Inflammatory macrophage treated with lipopolysaccharide for 4 hours (primary cell): ENCODE results near the gene ZFP36L1.

Source experiments
- DNase-seq: peaks from one replicate; pipeline ENCODE4 v3.0.0-alpha.2; 2020

ZFP36L1 gene

GRCh38 chr14:68792979-68793733 lies at the start of gene ZFP36L1:
Gene ZFP36L1 (minus strand): TSS chr14:68793067. CDS start chr14:68792938, 129 bp downstream.
- peak; percentile 94 for DNase-seq

GRCh38 chr14:68842298-68842697 lies 49.4 kb upstream of the ZFP36L1 start:
- no peak for DNase-seq

- no peak for DNase-seq
Observed at GRCh38 chr14:68841016-68841809, 48.3 kb upstream of the ZFP36L1 start.

DNA sequence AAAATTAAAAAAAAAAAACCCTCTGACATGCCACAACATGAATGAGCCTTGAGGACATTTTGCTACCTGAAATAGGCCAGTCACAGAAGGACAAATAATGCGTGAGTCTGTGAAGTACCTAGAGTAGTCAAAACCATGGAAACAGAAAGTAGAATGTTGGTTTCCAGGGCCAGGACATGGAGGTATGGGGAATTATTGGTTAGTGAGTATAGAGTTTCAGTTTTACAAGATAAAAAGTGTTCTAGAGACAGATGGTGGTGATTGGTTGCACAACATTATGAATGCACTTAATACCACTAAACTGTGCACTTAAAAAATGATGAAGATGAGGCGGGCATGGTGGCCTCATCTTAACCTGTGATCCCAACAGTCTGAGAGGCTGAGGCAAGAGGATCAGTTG lies 47.6 kb upstream of the ZFP36L1 start:
- DNase-seq = no peak

- DNase-seq = no peak
Observed at GRCh38 chr14:68836082-68836481, 43.2 kb upstream of the ZFP36L1 start.

GRCh38 chr14:68834816-68835215 lies 41.9 kb upstream of the ZFP36L1 start:
- peak; percentile 8 for DNase-seq

- DNase-seq = peak; percentile 27
Observed at GRCh38 chr14:68828698-68829097, 35.8 kb upstream of the ZFP36L1 start.

DNA sequence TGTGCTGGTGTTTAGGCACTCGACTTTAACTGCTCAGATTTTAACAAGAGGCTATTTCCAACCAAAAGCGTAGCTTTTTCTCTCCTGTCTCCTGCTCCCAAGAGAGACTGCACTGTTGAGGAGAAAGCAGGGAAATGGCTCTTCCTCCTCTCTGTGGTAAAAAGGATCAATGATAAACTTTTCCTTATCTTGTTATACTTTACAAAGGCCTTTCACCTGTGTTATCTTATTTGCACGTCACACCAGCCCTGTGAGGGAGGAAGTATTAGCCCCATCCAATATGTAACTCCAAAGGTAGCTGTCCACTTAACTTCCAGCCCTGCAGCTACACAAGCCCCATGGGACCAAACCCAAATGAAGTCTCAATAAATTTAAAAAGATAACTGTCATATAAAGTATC lies 32.9 kb upstream of the ZFP36L1 start:
- DNase-seq = no peak

GRCh38 chr14:68824517-68825347 lies 31.9 kb upstream of the ZFP36L1 start:
- peak; percentile 61 for DNase-seq

DNA sequence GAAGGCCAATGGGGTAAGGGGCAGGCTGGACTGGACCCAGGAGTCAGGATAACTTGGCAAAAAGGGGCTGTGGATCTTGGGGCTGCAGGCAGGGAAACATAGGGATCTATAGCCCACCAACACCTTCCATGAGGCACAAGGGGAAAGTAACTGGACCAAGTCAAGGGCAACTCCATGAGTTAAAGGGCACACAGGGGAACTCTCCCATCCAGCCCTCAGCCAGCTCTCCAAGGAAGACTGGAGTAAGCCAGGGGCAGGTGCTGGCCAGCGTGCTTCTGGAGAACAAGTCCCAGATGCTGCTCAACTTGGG lies 31.3 kb upstream of the ZFP36L1 start:
- no peak for DNase-seq

DNA sequence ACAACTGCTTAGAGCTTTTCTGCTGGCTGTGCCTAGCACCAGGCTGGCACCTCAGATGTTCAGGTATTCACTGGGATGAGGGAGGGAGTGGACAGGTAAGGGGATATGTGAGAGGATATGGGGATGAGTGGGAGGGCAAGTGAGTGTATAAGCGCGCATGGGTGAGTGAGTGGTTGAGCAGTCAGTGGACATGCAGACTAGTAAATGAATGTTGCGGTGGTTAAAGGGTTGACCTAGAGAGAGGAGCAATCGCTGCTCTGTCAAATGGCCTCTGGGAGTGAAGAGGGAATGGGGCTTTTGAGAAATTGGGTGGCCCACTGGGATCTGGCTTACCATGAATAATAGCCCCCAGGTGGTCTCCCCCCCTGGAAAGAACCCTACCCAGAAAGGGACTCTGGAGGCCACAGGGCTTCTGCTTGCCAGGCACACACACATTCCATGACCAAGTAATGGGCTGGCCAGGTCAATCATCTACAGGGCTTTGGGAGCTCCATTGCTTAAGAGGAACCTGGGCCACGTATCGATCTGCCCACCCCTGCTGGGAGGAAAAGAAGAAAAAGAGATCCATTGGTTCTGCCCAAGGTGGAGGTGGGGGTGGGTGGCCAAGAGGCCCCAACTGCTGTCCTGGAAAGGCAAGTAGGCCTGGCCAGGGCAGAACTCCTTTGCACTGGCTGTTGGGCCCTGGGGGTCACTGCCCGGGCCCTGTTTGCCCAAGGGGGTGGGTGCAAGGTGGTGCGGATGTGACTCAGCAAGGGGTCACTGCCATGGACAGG lies 30.8 kb upstream of the ZFP36L1 start:
- no peak for DNase-seq

- DNase-seq = no peak
Observed at GRCh38 chr14:68822926-68823325, 30.1 kb upstream of the ZFP36L1 start.

- DNase-seq = peak; percentile 62
Observed at GRCh38 chr14:68822132-68822651, 29.3 kb upstream of the ZFP36L1 start.

GRCh38 chr14:68820999-68821683 lies 28.3 kb upstream of the ZFP36L1 start:
- DNase-seq = no peak

- no peak for DNase-seq
Observed at GRCh38 chr14:68820536-68820935, 27.7 kb upstream of the ZFP36L1 start.

GRCh38 chr14:68820119-68820518 lies 27.3 kb upstream of the ZFP36L1 start:
- no peak for DNase-seq

DNA sequence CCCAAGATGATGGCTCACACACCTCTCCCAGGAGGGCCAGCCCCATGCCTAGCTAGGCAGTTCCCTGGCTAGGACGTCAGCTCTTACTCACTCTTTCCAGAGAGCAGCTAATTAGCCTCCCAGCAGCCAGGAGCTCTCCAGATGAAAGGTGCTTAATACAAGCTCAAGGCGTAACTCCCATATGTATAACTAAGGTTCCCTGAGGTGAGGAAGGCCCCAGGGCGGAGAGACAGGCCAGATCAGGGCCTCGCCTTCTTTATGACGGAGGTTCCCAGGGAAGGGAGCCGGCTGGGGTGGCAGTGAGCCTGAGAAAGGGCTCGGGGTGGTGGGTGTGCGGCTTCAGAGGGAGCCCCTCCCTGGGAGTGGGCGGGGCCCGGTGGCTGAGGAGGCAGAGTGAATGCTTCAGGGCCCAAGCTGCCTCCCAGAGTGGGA lies 26.4 kb upstream of the ZFP36L1 start:
- DNase-seq = no peak

DNA sequence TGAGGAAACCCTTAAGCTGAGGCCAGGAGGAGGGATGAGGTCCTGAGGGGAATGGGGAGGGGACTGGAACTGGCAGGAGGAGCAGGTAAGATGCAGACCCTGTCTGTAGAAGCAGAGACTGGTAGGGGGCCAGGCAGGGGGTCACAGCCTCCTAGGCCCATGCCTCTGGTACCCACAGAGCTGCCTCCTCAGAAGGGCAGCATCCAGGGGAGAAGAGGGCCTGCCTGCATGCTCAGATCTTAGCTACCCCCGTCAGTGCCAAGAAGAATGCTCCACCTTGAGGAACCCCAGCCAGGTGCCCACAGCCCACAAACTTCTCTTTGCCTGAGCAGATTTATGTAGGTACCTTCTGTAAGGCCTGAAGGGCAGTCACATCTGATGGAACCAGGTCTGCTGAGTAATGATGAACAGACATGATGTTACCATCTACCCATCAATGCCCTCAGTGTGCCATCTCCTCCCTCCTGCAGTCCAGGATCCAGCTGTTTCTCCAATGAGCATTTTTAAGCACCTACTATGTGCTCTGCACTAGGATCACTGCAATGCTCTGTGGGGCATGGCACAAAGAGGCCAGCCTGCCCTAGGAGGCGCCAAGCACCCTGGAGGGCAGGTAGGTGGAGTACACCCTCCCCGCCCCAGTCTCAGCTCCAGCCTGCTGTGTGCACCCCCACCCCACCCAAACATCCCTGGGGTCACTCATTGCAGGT lies 24.8 kb upstream of the ZFP36L1 start:
- no peak for DNase-seq

- DNase-seq = no peak
Observed at GRCh38 chr14:68816943-68817430, 24.1 kb upstream of the ZFP36L1 start.

DNA sequence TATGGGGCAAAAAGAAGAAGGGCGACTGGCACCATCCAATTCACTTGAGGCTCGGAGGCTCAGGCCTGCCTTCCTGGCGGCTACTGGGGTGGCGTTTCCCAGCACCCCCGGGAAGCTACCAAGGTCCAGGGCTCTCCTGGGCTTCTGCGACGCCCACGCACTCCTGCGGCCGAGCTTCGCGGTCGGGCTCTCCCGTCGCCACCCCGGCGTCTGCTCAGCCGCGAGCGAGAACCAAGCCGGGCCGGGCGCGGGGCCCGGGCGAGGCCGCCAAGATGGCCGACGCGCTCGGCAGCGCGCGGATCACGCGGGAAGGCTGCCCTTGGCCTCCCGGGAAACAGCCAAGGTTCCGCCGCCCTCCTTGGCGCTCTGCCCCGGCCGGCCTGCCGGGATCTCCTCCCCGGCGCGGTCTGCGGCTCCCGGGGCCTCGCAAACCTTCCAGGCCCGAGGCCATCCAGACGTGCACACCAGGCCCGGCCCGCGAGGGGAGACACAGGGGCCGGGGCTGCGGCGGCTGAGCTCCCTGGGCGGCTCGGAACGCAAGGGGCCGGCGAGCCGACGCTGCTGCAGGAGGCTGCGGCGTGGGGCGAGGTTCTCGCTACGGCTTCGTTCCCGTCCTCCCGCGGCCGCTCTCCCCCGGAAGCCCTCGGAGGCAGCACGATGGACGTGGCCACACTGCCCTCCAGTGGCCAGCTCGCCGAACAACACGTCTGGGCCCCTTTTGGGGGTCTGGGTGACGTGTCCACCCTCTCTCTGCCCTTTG lies 23.5 kb upstream of the ZFP36L1 start:
- DNase-seq = peak; percentile 85
